Measurements from ENCODE around the gene TBC1D22A. TPM values are rescaled to one million over a fixed set of nuclear protein-coding genes. Genes with fewer than 3 reads are reported as not detected.

Gene TBC1D22A
- polyA plus RNA-seq, 2 donors = 15.1 to 17.4 TPM

DNA sequence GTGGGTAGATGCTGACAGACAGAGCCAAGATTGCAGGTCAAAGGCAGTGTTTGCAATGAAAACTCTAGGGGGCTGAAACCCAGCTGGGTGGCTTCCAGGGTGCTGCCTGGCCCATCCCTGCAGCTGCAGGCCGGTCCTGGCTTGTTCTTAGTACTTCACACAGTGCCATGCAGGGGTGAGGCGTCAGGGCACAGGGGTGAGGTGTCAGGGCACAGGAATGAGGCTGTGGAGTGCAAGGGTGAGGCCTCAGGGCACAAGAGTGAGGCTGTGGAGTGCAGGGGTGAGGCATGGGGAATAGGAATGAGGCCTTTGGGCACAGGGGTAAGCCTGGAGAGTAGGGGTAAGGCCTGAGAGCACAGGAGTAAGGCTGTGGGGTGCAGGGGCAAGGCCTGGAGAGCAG is 337.6 kb downstream of the TBC1D22A start:
- Histone ChIP-seq H3K4me1 (ENCODE audit: control insufficient read depth in 2 of 2, insufficient read depth in 2 of 2, low read length in 1 of 2) (peaks cover 9 to 13% of the 10 kb centered on the region in 2 donors), H3K4me3 (ENCODE audit: low read depth in 1 of 2, low read length in 2 of 2) (no peak overlapping the region), H3K27me3 (ENCODE audit: control insufficient read depth in 1 of 2, insufficient read depth in 2 of 2, low read length in 2 of 2) (no peaks in the 10 kb centered on the region), H3K27ac (ENCODE audit: low read depth in 2 of 2, low read length in 1 of 2) (peak overlapping the region; percentile 51 to 87), H3K36me3 (ENCODE audit: control insufficient read depth in 2 of 2, insufficient read depth in 2 of 2, low read length in 1 of 2) (no peaks in the 10 kb centered on the region), H3K9me3 (ENCODE audit: control insufficient read depth in 2 of 2, insufficient read depth in 1 of 2, low read depth in 1 of 2, low read length in 1 of 2) (peaks cover 0 to 2% of the 10 kb centered on the region in 2 donors)
- WGBS, 2 donors = 73 to 77% methylated on average over 2 of the region's 2 CpGs

DNA sequence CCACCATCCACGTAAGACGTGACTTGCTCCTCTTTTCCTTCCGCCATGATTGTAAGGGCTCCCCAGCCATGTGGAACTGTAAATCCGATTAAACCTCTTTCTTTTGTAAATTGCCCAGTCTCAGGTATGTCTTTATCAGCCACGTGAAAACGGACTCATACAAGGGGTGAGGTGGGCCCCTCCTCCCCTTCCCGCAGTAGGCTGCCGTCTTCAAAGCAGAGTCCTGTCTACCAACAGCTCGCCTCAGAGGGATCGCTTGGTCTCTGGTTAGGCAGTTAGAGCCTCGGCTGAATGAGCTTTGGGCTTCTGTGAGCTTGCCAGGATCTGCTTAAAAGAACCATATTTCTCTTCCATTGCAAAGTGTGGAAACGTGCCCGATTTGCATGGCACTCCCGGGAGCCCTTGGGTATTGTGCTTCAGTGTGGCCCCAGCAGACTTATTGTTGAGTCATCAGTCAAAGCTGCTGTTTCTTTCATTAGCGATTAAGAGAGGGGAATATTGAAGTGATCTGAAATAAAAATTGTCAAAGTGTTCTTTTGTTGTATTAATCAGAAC is 338.3 kb downstream of the TBC1D22A start:
- Histone ChIP-seq H3K4me3 (ENCODE audit: low read depth in 1 of 2, low read length in 2 of 2) (no peak overlapping the region), H3K36me3 (ENCODE audit: control insufficient read depth in 2 of 2, insufficient read depth in 2 of 2, low read length in 1 of 2) (no peaks in the 10 kb centered on the region), H3K9me3 (ENCODE audit: control insufficient read depth in 2 of 2, insufficient read depth in 1 of 2, low read depth in 1 of 2, low read length in 1 of 2) (peaks cover 0 to 2% of the 10 kb centered on the region in 2 donors), H3K27me3 (ENCODE audit: control insufficient read depth in 1 of 2, insufficient read depth in 2 of 2, low read length in 2 of 2) (no peaks in the 10 kb centered on the region), H3K4me1 (ENCODE audit: control insufficient read depth in 2 of 2, insufficient read depth in 2 of 2, low read length in 1 of 2) (peaks cover 9 to 13% of the 10 kb centered on the region in 2 donors), H3K27ac (ENCODE audit: low read depth in 2 of 2, low read length in 1 of 2) (peak overlapping the region; percentile 51 to 87)
- WGBS, 2 donors = 68 to 76% methylated on average over 15 of the region's 15 CpGs

DNA sequence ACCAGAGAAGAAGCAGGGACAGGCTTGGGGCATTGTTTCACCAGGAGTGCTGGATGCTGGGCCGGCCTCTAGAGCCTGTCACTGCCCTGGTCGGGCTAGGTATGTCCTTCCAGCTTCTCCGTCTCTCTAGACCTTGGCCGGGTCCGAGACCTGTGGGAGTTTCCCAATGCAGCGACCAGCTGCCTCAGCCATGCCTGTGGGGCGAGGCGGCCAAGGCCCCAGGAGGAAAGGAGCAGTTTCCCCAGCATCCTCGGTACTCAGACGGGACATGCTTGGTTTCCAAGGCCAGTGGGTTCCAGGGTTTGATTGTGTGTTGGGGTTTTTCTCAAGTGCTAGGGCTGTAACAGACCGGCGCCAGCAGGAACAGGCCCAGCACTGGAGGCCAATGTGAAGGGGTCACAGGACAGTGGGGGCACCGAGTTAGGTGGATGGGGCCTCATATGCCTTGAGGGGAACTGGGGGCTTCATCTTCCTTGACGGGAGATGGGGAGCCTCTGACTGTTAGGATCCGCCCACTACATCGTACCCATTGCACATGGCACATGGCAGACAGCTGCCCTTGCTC is 339.0 kb downstream of the TBC1D22A start:
- no peaks in the 10 kb centered on the region for H3K36me3 ChIP-seq (ENCODE audit: control insufficient read depth in 2 of 2, insufficient read depth in 2 of 2, low read length in 1 of 2)
- no peaks in the 10 kb centered on the region for H3K27me3 ChIP-seq (ENCODE audit: control insufficient read depth in 1 of 2, insufficient read depth in 2 of 2, low read length in 2 of 2)
- no peak overlapping the region for H3K4me3 ChIP-seq (ENCODE audit: low read depth in 1 of 2, low read length in 2 of 2)
- H3K9me3 ChIP-seq (ENCODE audit: control insufficient read depth in 2 of 2, insufficient read depth in 1 of 2, low read depth in 1 of 2, low read length in 1 of 2) = peaks cover 0 to 2% of the 10 kb centered on the region in 2 donors
- 94 to 95% methylated on average over 16 of the region's 16 CpGs for WGBS, 2 donors
- peaks cover 9 to 13% of the 10 kb centered on the region in 2 donors for H3K4me1 ChIP-seq (ENCODE audit: control insufficient read depth in 2 of 2, insufficient read depth in 2 of 2, low read length in 1 of 2)
- peak overlapping the region; percentile 46 to 88 for H3K27ac ChIP-seq (ENCODE audit: low read depth in 2 of 2, low read length in 1 of 2)

DNA sequence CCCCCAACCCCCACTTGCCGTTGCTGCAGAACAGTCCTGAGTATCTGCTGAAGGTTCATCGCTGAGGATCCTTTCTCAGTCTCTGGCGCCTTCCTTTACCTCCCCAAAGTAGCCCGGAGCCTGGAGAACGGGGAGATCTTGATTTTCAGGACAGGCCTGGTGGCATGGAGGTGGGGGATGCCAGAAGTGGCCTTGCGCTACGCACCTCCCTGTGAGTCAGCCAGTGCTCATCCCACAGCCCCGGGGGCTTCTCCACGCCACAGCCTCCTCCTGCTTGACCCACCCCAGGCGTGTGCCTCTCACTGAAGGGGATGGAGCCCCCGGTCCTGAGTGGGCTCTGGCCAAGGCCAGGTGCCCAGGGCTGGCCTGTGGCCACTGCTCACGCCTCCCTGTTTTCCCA is 339.6 kb downstream of the TBC1D22A start:
- H3K9me3 ChIP-seq (ENCODE audit: control insufficient read depth in 2 of 2, insufficient read depth in 1 of 2, low read depth in 1 of 2, low read length in 1 of 2) = peaks cover 0 to 2% of the 10 kb centered on the region in 2 donors
- peaks cover 9 to 15% of the 10 kb centered on the region in 2 donors for H3K4me1 ChIP-seq (ENCODE audit: control insufficient read depth in 2 of 2, insufficient read depth in 2 of 2, low read length in 1 of 2)
- peak overlapping the region; percentile 46 to 88 for H3K27ac ChIP-seq (ENCODE audit: low read depth in 2 of 2, low read length in 1 of 2)
- H3K36me3 ChIP-seq (ENCODE audit: control insufficient read depth in 2 of 2, insufficient read depth in 2 of 2, low read length in 1 of 2) = no peaks in the 10 kb centered on the region
- WGBS, 2 donors = 80 to 85% methylated on average over 12 of the region's 12 CpGs
- no peaks in the 10 kb centered on the region for H3K27me3 ChIP-seq (ENCODE audit: control insufficient read depth in 1 of 2, insufficient read depth in 2 of 2, low read length in 2 of 2)
- no peak overlapping the region for H3K4me3 ChIP-seq (ENCODE audit: low read depth in 1 of 2, low read length in 2 of 2)

DNA sequence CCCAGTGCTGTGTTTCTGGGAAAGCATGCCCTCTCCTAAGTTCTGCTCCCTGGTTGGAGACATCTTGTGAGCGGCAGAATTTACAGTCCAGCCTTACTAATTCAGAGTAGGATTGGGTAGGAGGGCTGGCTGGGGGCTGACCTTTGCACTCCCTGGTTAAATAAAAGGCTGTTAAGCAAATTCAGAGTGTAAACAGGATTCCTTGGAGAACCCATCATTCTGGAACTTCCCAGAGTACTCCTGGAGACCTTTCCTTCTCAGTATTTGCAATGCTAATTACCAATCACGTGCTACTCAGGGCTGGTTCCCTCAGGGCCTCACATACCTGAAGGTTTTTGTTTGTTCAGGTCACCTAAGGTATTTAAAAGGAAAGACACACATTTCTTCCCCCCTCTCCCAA is 340.2 kb downstream of the TBC1D22A start:
- Histone ChIP-seq H3K4me3 (ENCODE audit: low read depth in 1 of 2, low read length in 2 of 2) (no peak overlapping the region), H3K9me3 (ENCODE audit: control insufficient read depth in 2 of 2, insufficient read depth in 1 of 2, low read depth in 1 of 2, low read length in 1 of 2) (peaks cover 0 to 2% of the 10 kb centered on the region in 2 donors), H3K36me3 (ENCODE audit: control insufficient read depth in 2 of 2, insufficient read depth in 2 of 2, low read length in 1 of 2) (no peaks in the 10 kb centered on the region), H3K27ac (ENCODE audit: low read depth in 2 of 2, low read length in 1 of 2) (peak overlapping the region in 1 of 2 donors; percentile 73), H3K27me3 (ENCODE audit: control insufficient read depth in 1 of 2, insufficient read depth in 2 of 2, low read length in 2 of 2) (no peaks in the 10 kb centered on the region), H3K4me1 (ENCODE audit: control insufficient read depth in 2 of 2, insufficient read depth in 2 of 2, low read length in 1 of 2) (peaks cover 9 to 15% of the 10 kb centered on the region in 2 donors)
- WGBS, 2 donors = 61 to 73% methylated on average over 2 of the region's 2 CpGs

DNA sequence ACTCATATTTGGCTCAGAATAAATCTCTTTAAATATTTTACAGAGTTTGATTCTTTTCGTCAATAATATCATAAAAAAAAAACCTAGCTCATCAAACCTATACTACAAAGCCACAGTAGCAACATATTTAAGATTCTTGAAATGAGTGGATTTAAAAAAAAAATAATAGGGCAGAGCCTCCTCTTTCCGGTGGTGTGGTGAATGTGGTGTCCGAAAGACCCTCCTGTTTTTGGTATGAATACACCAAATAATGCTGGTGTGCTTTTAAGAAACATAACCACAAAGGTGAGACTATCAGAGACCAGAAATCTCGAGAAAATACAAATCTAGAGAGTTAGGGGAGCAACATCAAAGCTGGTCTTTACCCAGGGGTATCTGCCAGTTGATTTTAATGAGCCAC is 342.6 kb downstream of the TBC1D22A start:
- H3K27me3 ChIP-seq (ENCODE audit: control insufficient read depth in 1 of 2, insufficient read depth in 2 of 2, low read length in 2 of 2) = no peaks in the 10 kb centered on the region
- H3K4me1 ChIP-seq (ENCODE audit: control insufficient read depth in 2 of 2, insufficient read depth in 2 of 2, low read length in 1 of 2) = peaks cover 6 to 7% of the 10 kb centered on the region in 2 donors
- H3K9me3 ChIP-seq (ENCODE audit: control insufficient read depth in 2 of 2, insufficient read depth in 1 of 2, low read depth in 1 of 2, low read length in 1 of 2) = no peaks in the 10 kb centered on the region
- no peak overlapping the region for H3K27ac ChIP-seq (ENCODE audit: low read depth in 2 of 2, low read length in 1 of 2)
- WGBS, 2 donors = 87% methylated on average over 4 of the region's 4 CpGs
- no peaks in the 10 kb centered on the region for H3K36me3 ChIP-seq (ENCODE audit: control insufficient read depth in 2 of 2, insufficient read depth in 2 of 2, low read length in 1 of 2)
- no peak overlapping the region for H3K4me3 ChIP-seq (ENCODE audit: low read depth in 1 of 2, low read length in 2 of 2)

DNA sequence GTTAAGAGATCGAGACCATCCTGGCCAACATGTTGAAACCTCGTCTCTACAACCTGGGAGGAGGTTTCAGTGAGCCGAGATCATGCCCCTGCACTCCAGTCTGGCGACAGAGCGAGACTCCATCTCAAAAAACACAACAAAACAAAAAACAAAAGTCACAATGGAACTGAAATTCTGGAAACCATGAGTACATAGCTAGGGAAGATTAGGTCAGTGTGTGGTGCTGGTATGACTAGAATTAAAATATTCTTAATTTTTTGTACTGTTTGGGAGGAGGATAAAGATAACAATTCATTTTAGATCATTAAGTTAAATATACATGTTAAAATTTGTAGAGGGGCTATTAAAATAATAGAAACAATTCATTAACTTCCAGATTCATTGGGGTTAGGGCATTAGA is 344.4 kb downstream of the TBC1D22A start:
- Histone ChIP-seq H3K4me3 (ENCODE audit: low read depth in 1 of 2, low read length in 2 of 2) (no peak overlapping the region), H3K4me1 (ENCODE audit: control insufficient read depth in 2 of 2, insufficient read depth in 2 of 2, low read length in 1 of 2) (peaks cover 6 to 9% of the 10 kb centered on the region in 2 donors), H3K27ac (ENCODE audit: low read depth in 2 of 2, low read length in 1 of 2) (peak overlapping the region in 1 of 2 donors; percentile 82), H3K27me3 (ENCODE audit: control insufficient read depth in 1 of 2, insufficient read depth in 2 of 2, low read length in 2 of 2) (no peaks in the 10 kb centered on the region), H3K9me3 (ENCODE audit: control insufficient read depth in 2 of 2, insufficient read depth in 1 of 2, low read depth in 1 of 2, low read length in 1 of 2) (no peaks in the 10 kb centered on the region), H3K36me3 (ENCODE audit: control insufficient read depth in 2 of 2, insufficient read depth in 2 of 2, low read length in 1 of 2) (peaks cover 0 to 7% of the 10 kb centered on the region in 2 donors)
- 95 to 98% methylated on average over 5 of the region's 5 CpGs for WGBS, 2 donors

DNA sequence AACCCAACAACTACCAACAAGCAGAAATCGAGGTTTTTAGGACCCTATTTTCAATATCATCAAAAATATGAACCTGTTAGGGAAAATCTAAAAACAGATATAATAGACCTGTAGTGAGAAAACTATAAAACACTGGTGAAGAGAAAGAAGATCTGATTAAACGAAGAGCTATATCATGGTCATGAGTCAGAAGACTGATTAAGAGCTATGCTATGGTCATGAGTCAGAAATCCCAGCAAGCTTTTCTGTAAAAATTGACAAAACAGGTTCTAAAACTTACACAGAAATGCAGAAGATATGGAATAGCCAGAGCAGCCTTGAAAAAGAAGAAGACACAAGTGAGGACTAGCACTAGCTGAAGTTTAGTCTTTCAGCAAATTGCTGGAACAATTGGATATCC is 345.0 kb downstream of the TBC1D22A start:
- WGBS, 2 donors = 68 to 74% methylated on average over 2 of the region's 2 CpGs
- H3K4me1 ChIP-seq (ENCODE audit: control insufficient read depth in 2 of 2, insufficient read depth in 2 of 2, low read length in 1 of 2) = peaks cover 6 to 9% of the 10 kb centered on the region in 2 donors
- H3K27me3 ChIP-seq (ENCODE audit: control insufficient read depth in 1 of 2, insufficient read depth in 2 of 2, low read length in 2 of 2) = no peaks in the 10 kb centered on the region
- H3K27ac ChIP-seq (ENCODE audit: low read depth in 2 of 2, low read length in 1 of 2) = peak overlapping the region in 1 of 2 donors; percentile 82
- no peaks in the 10 kb centered on the region for H3K9me3 ChIP-seq (ENCODE audit: control insufficient read depth in 2 of 2, insufficient read depth in 1 of 2, low read depth in 1 of 2, low read length in 1 of 2)
- H3K4me3 ChIP-seq (ENCODE audit: low read depth in 1 of 2, low read length in 2 of 2) = no peak overlapping the region
- peaks cover 0 to 12% of the 10 kb centered on the region in 2 donors for H3K36me3 ChIP-seq (ENCODE audit: control insufficient read depth in 2 of 2, insufficient read depth in 2 of 2, low read length in 1 of 2)

DNA sequence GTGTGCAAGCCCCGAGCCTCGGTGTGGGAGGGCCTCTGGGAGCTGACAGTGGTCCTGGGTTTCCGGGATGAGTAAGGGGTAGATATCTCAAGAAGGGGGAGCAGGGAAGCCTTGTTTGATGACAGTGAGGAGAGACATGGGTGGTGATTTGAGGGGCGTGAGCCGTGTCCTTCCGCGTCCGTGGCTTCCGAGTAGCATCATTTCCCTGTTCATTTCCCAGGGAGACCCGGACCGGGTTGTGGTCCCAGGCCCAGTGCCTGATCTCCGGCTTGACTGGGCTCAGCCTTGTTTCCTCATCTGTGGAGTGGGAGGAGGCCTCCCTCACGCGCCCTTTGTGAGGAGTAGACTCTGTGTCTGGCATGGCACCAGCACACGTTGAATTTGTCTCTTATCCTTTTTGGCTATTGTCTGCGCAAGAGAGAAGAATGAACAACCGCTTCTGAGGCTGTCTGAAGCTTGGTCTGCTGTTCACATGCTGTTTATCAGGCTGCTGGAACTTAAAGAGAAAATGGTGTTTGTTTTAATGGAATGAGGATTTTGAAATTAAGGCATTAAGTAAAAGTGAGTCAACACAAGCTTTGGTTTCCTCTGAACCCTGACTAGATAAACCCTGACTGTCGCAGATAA is 348.5 kb downstream of the TBC1D22A start:
- peak overlapping the region in 1 of 2 donors; percentile 61 for H3K27ac ChIP-seq (ENCODE audit: low read depth in 2 of 2, low read length in 1 of 2)
- H3K4me3 ChIP-seq (ENCODE audit: low read depth in 1 of 2, low read length in 2 of 2) = no peak overlapping the region

More for the DNA sequence above, 348.5 kb downstream of the TBC1D22A start:
- no peaks in the 10 kb centered on the region for H3K9me3 ChIP-seq (ENCODE audit: control insufficient read depth in 2 of 2, insufficient read depth in 1 of 2, low read depth in 1 of 2, low read length in 1 of 2)
- H3K4me1 ChIP-seq (ENCODE audit: control insufficient read depth in 2 of 2, insufficient read depth in 2 of 2, low read length in 1 of 2) = peaks cover 2 to 13% of the 10 kb centered on the region in 2 donors
- WGBS, 2 donors = 87 to 91% methylated on average over 18 of the region's 18 CpGs
- H3K27me3 ChIP-seq (ENCODE audit: control insufficient read depth in 1 of 2, insufficient read depth in 2 of 2, low read length in 2 of 2) = no peaks in the 10 kb centered on the region
- peaks cover 0 to 19% of the 10 kb centered on the region in 2 donors for H3K36me3 ChIP-seq (ENCODE audit: control insufficient read depth in 2 of 2, insufficient read depth in 2 of 2, low read length in 1 of 2)
